HEK293T (cell line): Measurements from ENCODE around the gene TSEN15.

Experiments used
- ARNT ChIP-seq: fragments of 450-650 bp; IDR thresholded peaks from 2 replicates; pipeline ENCODE4 v1.6.1; 2017; ENCODE audit warnings: mild to moderate bottlenecking
- BHLHE40 ChIP-seq: fragments of 450-650 bp; IDR thresholded peaks from 2 replicates; pipeline ENCODE4 v1.6.1; 2016; ENCODE audit warnings: mild to moderate bottlenecking, moderate library complexity, borderline replicate concordance
- FOXK2 ChIP-seq: fragments of 450-650 bp; IDR thresholded peaks from 2 replicates; pipeline ENCODE4 v1.6.1; 2016; ENCODE audit warnings: mild to moderate bottlenecking
- FOXM1 ChIP-seq: fragments of 450-650 bp; IDR thresholded peaks from 2 replicates; pipeline ENCODE4 v1.6.1; 2017; ENCODE audit warnings: mild to moderate bottlenecking, borderline replicate concordance
- LEF1 ChIP-seq: fragments of 450-650 bp; IDR thresholded peaks from 2 replicates; pipeline ENCODE4 v1.6.1; 2017; ENCODE audit warnings: mild to moderate bottlenecking, borderline replicate concordance
- SP1 ChIP-seq: fragments of 450-650 bp; IDR thresholded peaks from 2 replicates; pipeline ENCODE4 v1.6.1; 2017
- TARDBP ChIP-seq: fragments of 450-650 bp; IDR thresholded peaks from 2 replicates; pipeline ENCODE4 v1.6.1; 2016
- ZNF384 ChIP-seq: fragments of 450-650 bp; IDR thresholded peaks from 2 replicates; pipeline ENCODE4 v1.6.1; 2016

- TF ChIP-seq BHLHE40 (no peak), FOXK2 (no peak), SP1 (no peak), ARNT (no peak), ZNF384 (no peak), FOXM1 (no peak), TARDBP (no peak), LEF1 (no peak)
Measured at GRCh38 chr1:184044603-184045376, 6.7 kb upstream of the TSEN15 start.
